Stimulated activated CD8-positive, alpha-beta memory T cell treated with anti-CD3 and anti-CD28 coated beads, Interleukin-4, amount 100 ng/mL, for 24 hours (primary cell): ENCODE data around the gene TMPRSS4.

Experiments
- DNase-seq: peaks from one replicate; pipeline ENCODE4 v3.0.0-alpha.2; 2020; ENCODE audit warnings: low read depth

TMPRSS4 gene

DNA sequence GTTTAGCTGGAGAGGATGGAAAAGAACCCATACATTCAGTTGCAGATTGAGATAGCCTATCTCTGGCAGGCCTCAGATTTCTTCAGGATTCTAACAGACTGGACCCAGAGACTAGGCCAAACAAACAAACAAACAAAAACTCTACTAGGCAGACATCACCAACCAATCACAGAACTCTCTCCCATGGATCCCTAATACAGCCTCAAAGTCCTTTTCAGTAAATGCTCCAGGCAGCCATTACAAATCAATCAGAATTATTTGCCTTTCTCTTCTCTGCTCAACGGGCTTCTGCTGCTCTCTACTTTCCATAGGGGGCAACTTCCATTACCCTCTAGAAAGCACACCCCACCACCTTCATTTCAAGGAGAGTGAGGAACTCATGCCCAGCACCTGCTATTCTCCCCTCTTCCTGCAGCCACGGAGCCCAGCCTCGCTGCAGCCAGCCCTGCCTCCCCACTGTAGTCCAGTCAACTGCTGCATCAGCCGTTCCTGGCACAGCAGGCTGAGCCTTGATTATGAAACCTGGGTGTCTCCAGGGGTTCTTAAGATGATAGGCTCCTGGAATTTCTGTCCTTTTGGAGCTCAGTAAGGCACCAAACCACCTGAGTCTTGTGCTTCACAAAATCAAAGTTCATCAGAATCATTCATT, 28.9 kb downstream of the TMPRSS4 start:
- no peak for DNase-seq

GRCh38 chr11:118106789-118107335, 30.0 kb downstream of the TMPRSS4 start:
- no peak for DNase-seq

GRCh38 chr11:118108513-118108912, 31.6 kb downstream of the TMPRSS4 start:
- no peak for DNase-seq

DNA sequence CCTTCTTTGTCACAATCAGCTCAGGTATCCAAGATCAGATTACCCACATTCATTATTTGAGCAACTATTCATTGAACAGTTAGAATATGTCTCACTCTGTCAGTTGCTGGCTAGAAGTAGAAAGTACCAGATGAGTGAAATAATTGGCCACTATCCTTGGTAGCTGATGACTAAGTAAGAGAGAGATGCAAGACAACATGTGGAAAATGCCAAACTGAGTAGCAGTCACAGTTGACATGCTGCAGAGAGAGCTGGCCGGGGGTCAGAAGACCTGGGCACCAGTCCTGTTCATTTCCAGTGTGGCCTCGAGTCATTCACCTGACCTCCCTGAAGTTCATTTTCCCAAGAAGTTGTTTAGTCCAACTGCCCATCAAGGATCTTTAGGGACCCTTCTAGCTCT, 32.4 kb downstream of the TMPRSS4 start:
- DNase-seq = no peak

GRCh38 chr11:118111019-118111743, 34.3 kb downstream of the TMPRSS4 start:
- no peak for DNase-seq

DNA sequence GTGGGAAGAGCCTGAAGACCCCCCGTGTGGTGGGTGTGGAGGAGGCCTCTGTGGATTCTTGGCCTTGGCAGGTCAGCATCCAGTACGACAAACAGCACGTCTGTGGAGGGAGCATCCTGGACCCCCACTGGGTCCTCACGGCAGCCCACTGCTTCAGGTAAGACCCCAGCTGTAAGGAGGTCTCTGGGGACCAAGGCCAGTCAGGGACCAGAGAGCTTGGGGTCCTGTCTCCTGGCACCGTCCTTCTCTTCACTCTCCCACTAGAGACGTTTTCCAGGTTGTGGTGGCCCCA, 34.8 kb downstream of the TMPRSS4 start:
- no peak for DNase-seq

DNA sequence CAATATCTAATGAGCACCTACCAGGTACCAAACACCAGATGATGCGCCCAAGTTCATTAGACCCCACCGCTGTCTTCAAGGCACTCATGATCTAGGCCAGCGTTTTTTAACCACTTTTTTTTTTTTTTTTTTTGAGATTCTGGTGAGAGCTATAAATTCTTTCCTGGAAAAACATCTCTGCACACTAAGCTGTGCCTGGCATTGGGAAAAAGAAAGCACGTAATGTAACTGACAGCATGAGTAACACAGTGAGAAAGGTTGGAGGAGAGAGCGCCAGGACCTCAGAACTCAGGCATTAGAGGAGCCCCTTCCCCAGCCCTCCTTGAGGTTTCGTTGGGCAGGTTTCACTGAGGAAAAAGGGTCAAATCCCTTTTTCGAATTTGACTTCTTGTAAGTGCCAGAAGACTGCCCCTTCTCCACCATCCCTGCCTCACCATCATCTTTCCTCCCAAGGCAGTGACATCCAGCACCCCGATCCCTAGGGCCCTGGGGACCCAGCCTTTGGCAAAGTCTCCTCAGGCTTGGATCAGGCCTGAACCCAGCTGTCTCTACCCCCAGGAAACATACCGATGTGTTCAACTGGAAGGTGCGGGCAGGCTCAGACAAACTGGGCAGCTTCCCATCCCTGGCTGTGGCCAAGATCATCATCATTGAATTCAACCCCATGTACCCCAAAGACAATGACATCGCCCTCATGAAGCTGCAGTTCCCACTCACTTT, 36.0 kb downstream of the TMPRSS4 start:
- no peak for DNase-seq

DNA sequence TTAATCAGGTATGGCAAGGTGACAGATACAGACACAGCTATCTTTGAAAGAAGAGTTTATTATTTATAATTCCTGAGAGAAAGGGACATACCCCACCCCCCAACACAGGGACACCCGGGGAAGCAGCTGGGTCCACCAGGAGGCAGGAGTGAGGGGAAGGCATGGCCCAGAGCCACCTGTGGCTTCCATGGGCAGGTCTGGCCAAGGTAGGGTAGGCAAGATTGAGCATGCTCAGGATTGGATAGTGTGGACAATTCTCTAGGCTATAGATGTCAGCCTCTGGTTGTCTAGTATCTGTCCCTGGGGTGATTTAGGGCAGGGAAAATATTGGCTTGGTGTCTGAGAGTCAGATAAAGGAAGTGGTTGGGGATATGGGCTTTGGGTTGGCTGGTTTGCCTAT, 37.4 kb downstream of the TMPRSS4 start:
- DNase-seq = no peak

GRCh38 chr11:118115048-118115447, 38.2 kb downstream of the TMPRSS4 start:
- no peak for DNase-seq

DNA sequence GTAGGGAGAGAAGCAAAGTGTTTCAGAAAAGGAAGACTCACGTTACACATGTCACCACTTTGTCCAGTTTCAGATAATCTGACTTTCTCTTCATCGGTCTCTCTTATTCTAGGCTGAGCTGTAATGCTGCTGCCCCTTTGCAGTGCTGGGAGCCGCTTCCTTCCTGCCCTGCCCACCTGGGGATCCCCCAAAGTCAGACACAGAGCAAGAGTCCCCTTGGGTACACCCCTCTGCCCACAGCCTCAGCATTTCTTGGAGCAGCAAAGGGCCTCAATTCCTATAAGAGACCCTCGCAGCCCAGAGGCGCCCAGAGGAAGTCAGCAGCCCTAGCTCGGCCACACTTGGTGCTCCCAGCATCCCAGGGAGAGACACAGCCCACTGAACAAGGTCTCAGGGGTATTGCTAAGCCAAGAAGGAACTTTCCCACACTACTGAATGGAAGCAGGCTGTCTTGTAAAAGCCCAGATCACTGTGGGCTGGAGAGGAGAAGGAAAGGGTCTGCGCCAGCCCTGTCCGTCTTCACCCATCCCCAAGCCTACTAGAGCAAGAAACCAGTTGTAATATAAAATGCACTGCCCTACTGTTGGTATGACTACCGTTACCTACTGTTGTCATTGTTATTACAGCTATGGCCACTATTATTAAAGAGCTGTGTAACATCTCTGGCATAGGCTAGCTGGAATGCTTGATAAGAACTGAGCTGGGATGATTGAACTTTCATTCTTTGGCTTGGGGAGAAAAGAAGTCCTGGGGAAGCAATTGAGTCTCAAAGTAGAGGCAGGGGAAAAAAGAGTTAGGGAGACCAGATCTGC, 41.1 kb downstream of the TMPRSS4 start:
- no peak for DNase-seq

- DNase-seq = no peak
Observed at GRCh38 chr11:118120793-118121192, 43.9 kb downstream of the TMPRSS4 start.

DNA sequence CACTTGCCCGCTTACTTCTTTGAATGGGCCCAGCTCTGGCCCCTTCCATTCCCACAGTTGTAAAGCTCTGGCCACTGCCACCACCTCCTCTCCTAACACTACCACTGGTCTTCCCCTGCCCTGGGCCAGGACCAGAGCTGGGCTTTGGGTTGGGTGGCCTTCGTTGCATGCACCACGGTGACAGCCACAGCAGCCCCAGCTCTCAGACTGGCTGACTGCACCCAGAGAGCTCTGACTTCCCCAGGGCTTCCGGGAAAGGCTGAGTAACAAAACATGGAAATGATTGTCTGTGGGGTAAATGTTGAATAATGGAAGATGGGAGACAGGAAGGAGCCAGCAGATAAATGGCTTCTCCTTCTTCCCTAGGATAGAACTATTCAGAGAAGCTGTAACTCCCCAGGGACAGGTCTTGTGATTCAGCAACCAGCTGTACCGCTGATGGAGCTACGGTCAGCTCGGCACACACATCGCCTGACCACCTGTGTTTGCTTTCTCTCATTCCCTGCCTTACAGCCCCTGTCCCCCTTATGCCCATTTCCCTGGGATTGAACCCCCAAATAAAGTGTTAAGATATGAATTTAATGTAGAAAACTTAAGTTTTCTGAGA, 48.2 kb downstream of the TMPRSS4 start:
- DNase-seq = no peak

- no peak for DNase-seq
Observed at GRCh38 chr11:118126082-118126838, 49.4 kb downstream of the TMPRSS4 start.

DNA sequence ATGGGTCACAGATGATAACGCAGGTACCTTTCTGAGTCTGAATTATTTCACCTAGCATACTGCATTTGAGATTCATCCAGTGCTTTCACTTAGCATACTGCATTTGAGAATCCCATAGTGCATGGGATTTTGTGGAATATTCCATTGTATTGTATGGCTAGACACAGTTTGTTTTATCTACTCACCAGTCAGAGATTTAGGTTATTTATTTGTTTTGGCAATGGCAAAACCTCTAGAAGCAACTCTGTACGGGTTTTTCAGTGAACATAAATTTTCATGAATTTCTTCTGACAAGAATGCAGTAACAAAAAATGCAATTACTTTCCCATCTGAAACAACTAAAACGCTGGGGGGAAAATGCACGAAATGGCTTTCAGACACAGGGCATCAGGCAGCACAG, 51.4 kb downstream of the TMPRSS4 start:
- DNase-seq = no peak

DNA sequence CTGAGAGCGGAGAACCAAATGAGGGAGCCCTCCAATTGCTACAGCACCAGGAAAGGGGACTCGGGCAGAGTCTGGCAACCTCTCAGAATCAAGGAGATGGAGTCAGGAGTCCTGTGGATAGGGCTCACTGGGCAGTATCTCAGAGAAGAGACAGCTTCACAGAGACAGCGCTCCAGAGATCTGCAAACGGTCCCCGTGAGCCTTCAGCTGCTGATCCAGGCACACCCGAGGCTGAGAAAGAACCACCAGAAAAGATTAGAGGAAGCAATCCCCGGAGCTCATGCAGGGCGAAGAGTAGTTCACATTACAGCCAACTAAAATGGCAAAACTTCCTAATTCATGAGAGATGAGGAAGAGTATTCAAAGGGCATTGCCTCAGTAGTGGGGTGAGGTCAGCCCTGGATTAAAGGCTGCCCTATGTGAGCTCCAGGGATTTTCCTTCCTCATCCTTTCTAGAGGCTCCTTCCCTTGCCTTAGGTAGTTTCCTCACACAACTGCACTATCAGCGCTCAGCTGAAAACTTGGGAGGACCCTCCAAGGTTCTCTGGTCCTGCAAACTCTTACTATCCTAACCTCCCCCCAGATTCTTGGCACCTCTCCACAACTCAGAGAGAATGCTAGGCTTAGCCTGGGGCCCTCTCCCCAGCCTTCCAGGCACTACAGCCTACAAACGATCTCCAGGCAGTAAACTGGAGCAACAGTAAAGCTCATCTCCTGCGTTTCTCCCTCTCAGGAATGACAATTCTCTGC, 52.0 kb downstream of the TMPRSS4 start:
- DNase-seq = no peak

DNA sequence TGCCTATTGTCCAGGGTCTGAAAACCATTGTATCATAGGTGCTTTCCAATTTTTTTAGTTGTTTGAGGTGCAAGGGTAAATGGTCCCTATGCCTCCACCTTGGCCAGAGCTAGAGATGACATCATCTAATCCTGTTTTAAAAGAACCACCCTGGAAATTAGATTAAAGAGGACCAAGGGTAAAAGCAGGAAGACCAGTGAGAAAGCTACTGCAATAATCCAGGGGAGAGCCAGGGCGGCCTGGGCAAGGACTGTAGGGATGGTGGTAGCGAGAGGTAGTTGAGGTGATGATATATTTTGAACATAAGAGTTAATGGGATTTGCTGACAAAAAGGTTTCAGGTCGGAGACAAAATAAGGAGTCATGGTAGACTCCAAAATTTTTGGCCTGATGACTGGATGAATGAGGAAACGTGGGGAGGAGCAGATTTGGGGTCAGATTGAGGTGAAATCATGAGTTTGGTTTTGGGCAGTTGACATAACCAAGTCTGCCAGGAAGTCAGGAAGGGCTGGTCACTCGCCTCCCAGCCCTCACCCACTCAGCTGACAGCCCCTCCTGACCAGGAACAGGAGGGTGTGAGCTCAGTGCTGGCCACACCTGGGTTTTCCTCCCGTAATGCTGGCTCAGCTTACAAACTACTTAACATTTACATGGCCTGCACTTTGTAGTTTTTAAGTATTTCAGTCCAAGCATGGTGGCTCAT, 52.7 kb downstream of the TMPRSS4 start:
- DNase-seq = no peak

- no peak for DNase-seq
Observed at GRCh38 chr11:118132385-118133151, 55.7 kb downstream of the TMPRSS4 start.

- no peak for DNase-seq
Observed at GRCh38 chr11:118133816-118134215, 56.9 kb downstream of the TMPRSS4 start.
